ENCODE results near the gene TNS4.

Gene TNS4

DNA sequence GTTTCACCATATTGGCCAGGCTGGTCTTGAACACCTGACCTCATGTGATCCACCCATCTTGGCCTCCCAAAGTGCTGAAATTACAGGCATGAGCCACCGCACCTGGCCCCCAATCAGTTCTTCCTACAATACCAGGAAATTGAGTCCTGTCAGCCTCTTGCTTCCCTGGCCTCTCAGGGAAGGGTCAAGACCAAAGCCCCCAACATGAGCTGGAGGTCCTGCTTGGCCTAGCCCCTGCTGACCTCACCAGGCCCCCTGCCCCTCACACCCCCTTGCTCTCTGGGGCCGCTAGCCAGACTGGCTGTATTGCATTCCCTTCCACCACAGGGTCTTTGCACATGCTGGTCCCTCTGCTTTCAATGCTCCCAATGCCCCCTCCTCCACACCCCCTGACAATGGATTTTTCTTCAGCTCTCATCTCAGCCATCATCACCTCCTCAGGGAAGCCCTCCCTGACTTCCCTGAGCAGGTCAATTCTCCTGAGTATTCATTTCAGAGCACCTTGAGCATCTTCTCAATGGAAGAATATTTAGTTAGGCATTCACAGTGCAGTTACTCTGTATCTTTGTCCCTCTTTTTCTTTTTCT is 34.0 kb downstream of the TNS4 start:
- DNase-seq (ENCODE audit: low read depth) = no peak
- no peak overlapping the region for H3K4me3 ChIP-seq (ENCODE audit: low read length)
- TF ChIP-seq, protein P1, sequence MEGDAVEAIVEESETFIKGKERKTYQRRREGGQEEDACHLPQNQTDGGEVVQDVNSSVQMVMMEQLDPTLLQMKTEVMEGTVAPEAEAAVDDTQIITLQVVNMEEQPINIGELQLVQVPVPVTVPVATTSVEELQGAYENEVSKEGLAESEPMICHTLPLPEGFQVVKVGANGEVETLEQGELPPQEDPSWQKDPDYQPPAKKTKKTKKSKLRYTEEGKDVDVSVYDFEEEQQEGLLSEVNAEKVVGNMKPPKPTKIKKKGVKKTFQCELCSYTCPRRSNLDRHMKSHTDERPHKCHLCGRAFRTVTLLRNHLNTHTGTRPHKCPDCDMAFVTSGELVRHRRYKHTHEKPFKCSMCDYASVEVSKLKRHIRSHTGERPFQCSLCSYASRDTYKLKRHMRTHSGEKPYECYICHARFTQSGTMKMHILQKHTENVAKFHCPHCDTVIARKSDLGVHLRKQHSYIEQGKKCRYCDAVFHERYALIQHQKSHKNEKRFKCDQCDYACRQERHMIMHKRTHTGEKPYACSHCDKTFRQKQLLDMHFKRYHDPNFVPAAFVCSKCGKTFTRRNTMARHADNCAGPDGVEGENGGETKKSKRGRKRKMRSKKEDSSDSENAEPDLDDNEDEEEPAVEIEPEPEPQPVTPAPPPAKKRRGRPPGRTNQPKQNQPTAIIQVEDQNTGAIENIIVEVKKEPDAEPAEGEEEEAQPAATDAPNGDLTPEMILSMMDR (IDR thresholded peaks at IDR 0.05; ENCODE audit: insufficient read depth, low read depth, low read length, missing control alignments) = no peak

DNA sequence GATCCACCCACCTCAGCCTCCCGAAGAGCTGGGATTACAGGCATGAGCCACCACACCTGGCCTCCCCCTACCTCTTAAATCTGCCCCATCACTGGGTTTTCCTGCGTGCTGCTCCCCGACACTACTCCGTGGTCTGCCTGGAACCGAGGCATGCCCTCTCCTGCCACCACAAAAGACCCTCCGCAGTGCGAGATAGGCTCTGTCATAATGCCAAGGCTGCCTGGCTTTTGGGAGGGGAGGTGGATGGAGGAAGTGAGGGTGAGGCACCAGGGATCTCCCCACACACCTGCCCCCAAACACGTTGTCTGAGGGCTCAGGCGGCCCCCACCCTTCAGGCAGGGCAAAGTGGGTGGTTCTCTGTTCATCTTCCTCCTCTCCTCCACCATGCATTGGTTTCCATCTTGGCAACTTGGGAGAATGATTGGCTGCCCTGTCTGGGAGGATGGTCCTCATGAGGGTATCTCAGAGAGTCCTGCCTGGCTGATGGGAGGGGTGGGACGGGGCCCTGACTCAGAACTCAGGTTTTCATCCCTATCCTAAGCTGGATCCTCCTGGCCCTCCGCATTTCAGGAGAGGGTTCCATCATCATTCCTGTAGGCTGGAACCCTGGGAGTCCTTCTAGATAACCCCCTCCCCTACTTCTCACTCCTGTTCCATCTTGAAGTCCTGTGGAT is 35.0 kb downstream of the TNS4 start:
- TF ChIP-seq, protein P1 (IDR thresholded peaks at IDR 0.05; ENCODE audit: insufficient read depth, low read depth, low read length, missing control alignments) = no peak
- H3K4me3 ChIP-seq (ENCODE audit: low read length) = no peak overlapping the region
- DNase-seq (ENCODE audit: low read depth) = no peak

DNA sequence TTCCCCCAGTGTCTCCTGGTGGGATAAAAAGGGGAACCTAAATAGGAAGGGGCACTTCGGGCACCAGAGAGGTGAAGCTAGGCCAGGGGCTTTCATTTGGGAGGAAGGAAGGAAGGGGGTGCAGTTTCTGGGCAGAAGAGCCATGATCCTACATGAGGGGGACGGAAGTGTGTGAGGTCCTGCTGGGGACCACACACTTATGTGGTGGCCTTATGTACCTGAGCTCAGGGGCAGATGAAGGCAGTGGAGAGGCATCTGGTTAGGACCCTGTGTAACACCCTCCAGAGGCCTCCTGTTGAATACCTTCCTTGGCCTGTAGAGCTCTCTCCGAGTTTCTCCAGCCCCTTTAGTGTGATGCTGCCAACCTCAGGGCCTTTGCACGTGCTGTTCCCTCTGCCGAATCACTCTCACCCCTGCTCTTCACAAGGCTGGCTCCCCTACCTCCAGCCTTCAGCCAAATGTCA is 37.0 kb downstream of the TNS4 start:
- TF ChIP-seq, protein P1 (IDR thresholded peaks at IDR 0.05; ENCODE audit: insufficient read depth, low read depth, low read length, missing control alignments) = no peak
- DNase-seq (ENCODE audit: low read depth) = no peak
- H3K4me3 ChIP-seq (ENCODE audit: low read length) = no peak overlapping the region

DNA sequence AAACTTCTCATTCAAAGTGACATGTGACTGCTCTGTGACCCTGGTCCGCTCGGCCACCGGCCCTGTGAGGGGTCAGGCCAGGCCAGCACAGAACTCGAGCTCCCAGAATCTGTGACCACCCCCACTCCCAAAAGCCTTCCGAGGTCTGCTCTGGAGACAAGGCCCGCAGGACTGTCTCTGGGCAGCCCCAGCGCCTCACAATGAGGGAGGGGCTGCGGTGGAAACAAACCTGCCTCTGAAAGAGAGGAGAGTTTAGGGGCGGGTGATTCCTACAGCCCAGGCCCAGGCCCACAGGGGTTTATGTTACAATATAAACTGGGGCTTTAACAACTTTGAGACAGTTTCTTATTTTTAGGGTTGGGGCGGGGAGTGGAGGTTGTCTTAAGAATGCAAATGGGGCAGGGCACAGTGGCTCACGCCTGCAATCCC is 38.3 kb downstream of the TNS4 start:
- no peak for DNase-seq (ENCODE audit: low read depth)
- no peak overlapping the region for H3K4me3 ChIP-seq (ENCODE audit: low read length)
- TF ChIP-seq, protein P1 (IDR thresholded peaks at IDR 0.05; ENCODE audit: insufficient read depth, low read depth, low read length, missing control alignments) = no peak

DNA sequence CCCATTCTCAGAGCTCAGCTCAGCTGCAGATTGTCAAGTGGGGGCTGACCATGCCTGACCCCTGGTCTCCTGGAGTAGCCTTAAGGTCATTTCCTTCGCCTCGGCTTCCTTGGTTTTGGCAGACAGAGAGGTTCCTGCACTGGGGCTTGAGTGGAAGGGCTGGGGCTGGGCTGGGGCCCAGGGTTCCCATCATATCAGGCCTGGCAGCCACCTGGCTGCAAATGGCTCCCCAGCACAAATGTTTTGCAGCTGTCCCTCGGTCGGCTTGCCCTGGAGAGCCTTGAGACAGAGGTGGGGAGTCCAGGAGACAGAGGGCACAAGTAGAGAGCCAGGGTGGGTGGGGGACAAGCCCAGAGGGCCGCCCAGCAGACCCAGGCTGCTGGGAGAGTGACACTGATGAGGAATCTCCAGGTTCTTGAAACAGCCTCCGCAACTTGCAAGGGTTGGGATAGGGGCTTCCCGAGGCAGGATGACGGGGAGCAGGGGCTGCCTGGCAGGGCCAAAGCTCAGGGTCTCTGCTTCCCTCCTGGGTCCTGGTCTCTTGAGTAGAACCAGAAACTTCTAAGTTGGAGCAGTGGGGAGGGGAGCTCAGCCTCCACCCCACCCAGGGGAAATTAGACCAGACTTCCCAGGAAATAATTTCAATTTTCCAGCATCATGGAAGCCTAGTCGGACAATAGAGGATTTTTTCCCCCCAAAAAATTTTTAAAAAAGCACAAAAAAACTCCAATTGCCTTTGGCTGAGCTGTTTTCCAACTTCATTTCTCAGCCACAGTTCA is 38.9 kb downstream of the TNS4 start:
- no peak for DNase-seq (ENCODE audit: low read depth)
- TF ChIP-seq, protein P1 (IDR thresholded peaks at IDR 0.05; ENCODE audit: insufficient read depth, low read depth, low read length, missing control alignments) = no peak
- no peak overlapping the region for H3K4me3 ChIP-seq (ENCODE audit: low read length)

DNA sequence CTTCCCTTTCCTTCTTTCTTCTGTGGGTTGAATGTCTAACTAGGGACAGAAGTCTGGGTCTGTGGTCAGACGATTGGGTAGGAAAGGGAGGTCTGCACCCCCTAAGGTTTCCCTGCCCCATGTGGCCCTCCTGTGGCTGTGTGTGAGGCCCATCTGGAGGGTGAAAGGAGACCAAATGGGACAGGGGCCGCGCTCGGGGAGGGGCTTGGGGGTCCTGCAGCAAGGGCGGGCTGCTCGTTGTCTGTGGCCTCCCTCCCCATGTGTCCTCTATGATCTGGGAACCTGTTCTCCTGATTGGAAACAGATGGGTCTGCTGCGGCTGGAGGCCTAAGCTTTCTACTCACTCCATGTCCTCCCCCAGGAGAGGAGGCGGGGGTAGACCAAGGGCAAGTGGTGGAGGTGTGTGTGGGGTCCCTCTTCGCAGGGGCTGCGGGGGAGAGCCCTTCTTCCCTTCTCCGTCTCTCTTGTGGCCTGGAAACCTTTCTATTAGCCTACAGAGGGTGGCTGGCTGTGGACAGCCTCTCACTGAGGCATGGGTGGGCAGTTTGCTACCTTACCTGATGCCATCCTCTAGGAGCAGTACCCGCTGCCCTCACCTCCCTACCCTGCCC is 39.6 kb downstream of the TNS4 start:
- TF ChIP-seq, protein P1 (IDR thresholded peaks at IDR 0.05; ENCODE audit: insufficient read depth, low read depth, low read length, missing control alignments) = no peak
- H3K4me3 ChIP-seq (ENCODE audit: low read length) = no peak overlapping the region
- no peak for DNase-seq (ENCODE audit: low read depth)

All from epithelial cell of esophagus (primary cell).